T1000 (cell line): ENCODE data around the gene ANKS1A.
"Not testable (repeated sequence)": the region's sequence is repeated elsewhere in the genome, so short reads cannot be mapped to it uniquely, and the experiment has no call there.

ENCODE experiments used
- DNase-seq: peaks from one replicate; lab custom pipeline; 2025; ENCODE audit warnings: mixed read lengths; lab: John Stamatoyannopoulos, UW

Gene ANKS1A

GRCh38 chr6:34888874-34889555 is at the start of gene ANKS1A:
ANKS1A (plus strand) TSS chr6:34889255; CDS start chr6:34889403, 148 bp downstream.
- DNase-seq, result peak; percentile 65

- no peak for DNase-seq
Measured at GRCh38 chr6:34839666-34840352, 49.2 kb upstream of the ANKS1A start.

GRCh38 chr6:34849066-34849465 is 40.0 kb upstream of the ANKS1A start:
- not testable (repeated sequence) for DNase-seq

GRCh38 chr6:34851361-34851760 is 37.7 kb upstream of the ANKS1A start:
- DNase-seq, result no peak

GRCh38 chr6:34852406-34853085 is 36.5 kb upstream of the ANKS1A start:
- no peak for DNase-seq

GRCh38 chr6:34855463-34855862 is 33.6 kb upstream of the ANKS1A start:
- DNase-seq, result no peak

GRCh38 chr6:34858681-34859080 is 30.4 kb upstream of the ANKS1A start:
- no peak for DNase-seq

GRCh38 chr6:34859951-34860350 is 29.1 kb upstream of the ANKS1A start:
- no peak for DNase-seq

GRCh38 chr6:34860776-34861175 is 28.3 kb upstream of the ANKS1A start:
- DNase-seq, result no peak

GRCh38 chr6:34864007-34864406 is 25.0 kb upstream of the ANKS1A start:
- DNase-seq, result no peak

GRCh38 chr6:34865107-34865506 is 23.9 kb upstream of the ANKS1A start:
- DNase-seq, result no peak

- no peak for DNase-seq
Measured at GRCh38 chr6:34866509-34866908, 22.5 kb upstream of the ANKS1A start.

- no peak for DNase-seq
Measured at GRCh38 chr6:34867484-34867883, 21.6 kb upstream of the ANKS1A start.

GRCh38 chr6:34871853-34872252 is 17.2 kb upstream of the ANKS1A start:
- no peak for DNase-seq

GRCh38 chr6:34872332-34872731 is 16.7 kb upstream of the ANKS1A start:
- DNase-seq, result no peak

GRCh38 chr6:34875292-34876213 is 13.5 kb upstream of the ANKS1A start:
- no peak for DNase-seq

- DNase-seq, result no peak
Measured at GRCh38 chr6:34876472-34876871, 12.6 kb upstream of the ANKS1A start.

- no peak for DNase-seq
Measured at GRCh38 chr6:34877259-34877658, 11.8 kb upstream of the ANKS1A start.

GRCh38 chr6:34877869-34878485 is 11.1 kb upstream of the ANKS1A start:
- no peak for DNase-seq

GRCh38 chr6:34884073-34884472 is 5.0 kb upstream of the ANKS1A start:
- not testable (repeated sequence) for DNase-seq

GRCh38 chr6:34884996-34885395 is 4.1 kb upstream of the ANKS1A start:
- no peak for DNase-seq
